Measurements from ENCODE around the gene DNAI1.

DNAI1 gene

GRCh38 chr9:34493972-34494535, 35.4 kb downstream of the DNAI1 start:
- no peak for FAIRE-seq

DNA sequence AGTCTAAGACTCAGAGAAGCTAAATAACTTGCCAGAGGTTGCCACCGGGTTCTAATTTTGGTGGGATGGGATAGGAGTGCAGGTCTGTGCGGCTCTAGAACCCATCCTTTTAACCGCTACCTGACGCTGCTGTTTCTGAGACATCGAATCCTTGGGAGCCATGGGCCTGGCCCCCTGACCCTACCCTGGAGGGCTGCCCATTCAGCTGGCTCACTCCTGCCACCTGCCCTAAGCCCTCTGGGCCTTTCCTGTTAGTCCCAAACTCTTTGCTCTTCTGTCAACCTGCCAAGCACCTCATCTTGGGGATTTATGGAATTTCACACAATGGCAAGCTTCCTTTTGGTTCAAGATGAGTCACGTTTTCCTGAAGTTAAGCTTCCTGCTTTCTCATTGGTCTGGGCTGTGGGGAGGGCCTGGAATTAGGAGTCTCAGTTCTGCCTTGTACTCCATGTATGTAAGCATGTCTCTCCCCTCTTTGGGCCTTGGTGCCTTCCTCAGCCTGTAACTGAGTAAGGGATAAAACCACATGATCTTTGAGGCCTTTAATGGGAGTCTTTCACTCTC, 37.6 kb downstream of the DNAI1 start:
- FAIRE-seq: no peak

GRCh38 chr9:34498553-34498952, 39.9 kb downstream of the DNAI1 start:
- FAIRE-seq: no peak

GRCh38 chr9:34499076-34499475, 40.5 kb downstream of the DNAI1 start:
- FAIRE-seq: no peak

GRCh38 chr9:34500623-34501267, 42.1 kb downstream of the DNAI1 start:
- FAIRE-seq: no peak

DNA sequence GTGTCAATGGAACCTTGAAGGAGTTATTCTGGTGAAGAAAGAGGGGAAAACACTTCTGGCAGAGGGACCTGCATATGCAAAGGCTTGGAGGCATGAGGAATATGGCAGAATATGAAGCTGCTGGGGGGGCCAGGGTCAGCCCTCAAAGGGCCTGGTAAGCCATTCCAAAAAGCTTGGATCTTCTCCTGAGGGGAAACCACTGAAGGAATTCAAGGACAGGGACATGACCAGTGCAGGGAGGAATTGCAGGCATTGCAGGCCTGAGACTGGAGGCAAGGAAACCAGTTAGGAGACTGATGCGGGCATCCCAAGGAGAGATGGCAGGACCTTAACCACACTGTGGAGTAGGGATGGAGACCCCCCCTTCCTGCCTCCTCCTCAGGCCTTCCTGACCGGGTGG, 42.8 kb downstream of the DNAI1 start:
- FAIRE-seq: no peak

DNA sequence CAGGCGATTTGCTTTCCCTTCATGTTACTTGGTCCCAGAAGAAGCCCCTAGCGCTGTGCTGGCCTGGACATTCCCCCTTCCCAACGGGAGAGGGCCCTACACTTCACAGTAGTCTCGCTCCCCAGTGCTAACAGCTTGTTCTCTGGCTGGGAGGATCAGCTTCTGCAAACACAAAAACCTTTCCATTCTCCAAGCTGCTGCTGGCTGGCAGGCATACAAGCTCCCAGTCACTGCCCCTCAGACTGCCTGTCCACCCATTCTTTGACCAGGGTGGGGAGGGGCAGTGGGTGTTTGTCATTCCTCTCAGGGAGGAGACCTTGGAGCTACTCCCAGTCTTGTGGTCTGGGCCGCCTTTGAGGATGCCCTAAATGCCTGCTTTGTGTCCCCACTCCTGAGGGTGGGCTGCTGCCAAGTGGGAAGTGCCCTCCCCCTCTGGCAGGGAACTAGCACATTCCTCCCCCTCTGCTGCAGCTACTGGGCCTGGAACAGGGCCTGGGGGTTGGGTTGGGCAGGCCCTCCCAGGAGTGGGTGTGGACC, 43.4 kb downstream of the DNAI1 start:
- no peak for FAIRE-seq

- FAIRE-seq: no peak
Measured at GRCh38 chr9:34502471-34502870, 43.9 kb downstream of the DNAI1 start.

GRCh38 chr9:34502891-34503290, 44.3 kb downstream of the DNAI1 start:
- FAIRE-seq: no peak

DNA sequence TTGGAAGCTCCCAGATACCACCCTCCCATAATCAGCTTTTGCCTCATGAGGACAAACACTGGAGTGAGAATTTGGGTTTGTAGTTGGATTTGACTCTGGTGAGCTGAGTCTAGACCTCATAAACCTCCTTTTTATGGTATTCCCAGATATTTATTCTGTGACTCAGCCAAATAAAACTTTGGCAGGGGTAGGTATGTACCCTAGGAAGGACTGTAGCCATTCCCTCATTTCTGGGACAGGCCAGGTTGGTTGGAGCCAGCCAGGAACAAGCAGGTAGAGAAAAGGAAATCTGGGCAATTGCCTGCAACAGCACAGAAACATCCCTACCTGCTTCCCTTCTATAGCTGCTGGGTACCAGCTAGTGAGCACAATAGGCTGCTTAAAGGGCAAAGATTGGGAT, 44.8 kb downstream of the DNAI1 start:
- no peak for FAIRE-seq

DNA sequence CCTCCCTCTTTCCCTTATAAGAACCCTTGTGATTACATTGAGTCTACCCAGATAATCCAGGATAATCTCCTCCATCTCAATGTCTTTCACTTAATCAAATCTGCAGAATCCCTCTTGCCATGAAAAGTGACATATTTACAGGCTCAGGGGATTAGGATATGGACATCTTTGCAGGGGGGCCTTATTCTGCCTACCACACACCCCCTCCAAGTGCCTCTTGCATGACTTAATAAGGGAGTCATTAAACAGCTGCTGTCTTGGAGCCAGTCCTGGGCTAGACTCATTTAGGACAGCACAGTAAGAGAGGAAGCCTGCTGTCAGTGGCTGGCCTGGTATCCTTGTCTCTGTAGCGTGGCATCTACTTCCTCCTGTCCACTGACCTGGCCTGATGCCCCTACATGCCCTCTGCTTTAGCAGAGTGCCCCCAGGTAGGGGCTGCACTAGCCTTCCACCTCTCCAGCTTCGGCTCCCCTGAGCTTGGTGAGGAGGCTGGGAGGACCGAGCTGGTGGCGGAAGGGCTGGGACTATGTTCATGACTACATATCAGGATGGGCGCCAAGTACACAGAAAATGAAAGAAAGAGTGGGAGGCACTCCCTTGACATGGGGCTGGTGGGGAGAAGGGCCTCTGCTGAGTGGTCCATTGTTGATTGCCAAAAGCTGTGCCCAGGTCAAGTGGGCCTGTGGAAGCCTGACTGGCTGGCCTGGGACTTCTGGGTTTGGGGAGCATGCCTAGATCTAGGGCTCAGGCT, 46.9 kb downstream of the DNAI1 start:
- FAIRE-seq: no peak

DNA sequence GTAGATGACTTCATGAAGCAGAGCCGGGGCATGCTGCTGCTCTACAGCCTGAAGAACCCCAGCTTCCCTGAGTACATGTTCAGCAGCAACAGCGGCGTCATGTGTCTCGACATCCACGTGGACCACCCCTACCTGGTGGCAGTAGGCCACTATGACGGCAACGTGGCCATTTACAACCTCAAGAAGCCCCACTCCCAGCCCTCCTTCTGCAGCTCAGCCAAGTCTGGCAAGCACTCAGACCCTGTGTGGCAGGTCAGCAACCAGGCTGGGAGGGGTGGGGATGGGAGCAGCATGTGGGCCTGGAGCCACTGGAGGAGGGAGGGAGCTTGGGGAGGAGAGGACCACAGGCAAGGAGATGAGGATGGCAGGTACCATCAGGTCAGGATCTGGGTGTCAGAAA, 48.0 kb downstream of the DNAI1 start:
- FAIRE-seq: no peak

DNA sequence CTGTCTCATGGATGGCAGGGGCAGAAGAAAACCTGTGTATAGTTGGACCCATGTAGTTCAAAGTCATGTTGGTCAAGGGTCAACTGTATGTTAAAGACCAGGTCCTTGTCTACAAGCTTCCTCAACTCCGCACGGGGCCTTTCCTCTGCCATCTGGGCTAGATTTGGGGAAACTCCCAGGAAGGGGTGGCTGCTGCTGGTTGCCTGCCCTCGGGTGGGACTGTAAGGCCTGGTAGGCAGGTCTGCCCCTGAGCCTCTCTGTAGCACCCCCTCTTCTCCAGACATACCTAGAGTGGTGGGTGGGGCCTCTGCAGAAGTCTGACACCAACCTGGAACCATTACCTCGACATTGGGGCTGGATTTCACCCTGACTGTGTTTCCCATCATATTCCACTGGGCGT, 49.0 kb downstream of the DNAI1 start:
- no peak for FAIRE-seq

DNA sequence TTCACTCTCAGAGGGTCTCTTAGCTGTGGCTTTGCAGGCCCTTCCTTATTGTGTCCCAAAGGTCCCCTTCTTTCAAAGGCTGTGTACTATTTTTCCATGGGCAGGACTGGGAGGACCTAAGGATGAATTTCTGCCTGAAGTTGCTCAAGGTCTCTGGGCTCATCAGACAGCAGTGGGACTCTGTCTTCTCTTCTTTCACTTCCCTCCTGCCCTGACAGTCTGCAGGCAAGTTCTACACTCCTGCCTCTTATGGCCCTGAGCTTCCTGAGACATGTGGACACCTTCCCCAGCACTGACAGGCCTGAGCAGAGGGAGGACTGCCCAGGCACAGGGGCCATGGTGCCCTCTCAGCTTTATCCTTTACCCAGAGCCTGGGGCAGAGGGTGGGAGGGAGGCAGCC, 49.4 kb downstream of the DNAI1 start:
- FAIRE-seq: no peak

GRCh38 chr9:34508463-34508862, 49.9 kb downstream of the DNAI1 start:
- no peak for FAIRE-seq

DNA sequence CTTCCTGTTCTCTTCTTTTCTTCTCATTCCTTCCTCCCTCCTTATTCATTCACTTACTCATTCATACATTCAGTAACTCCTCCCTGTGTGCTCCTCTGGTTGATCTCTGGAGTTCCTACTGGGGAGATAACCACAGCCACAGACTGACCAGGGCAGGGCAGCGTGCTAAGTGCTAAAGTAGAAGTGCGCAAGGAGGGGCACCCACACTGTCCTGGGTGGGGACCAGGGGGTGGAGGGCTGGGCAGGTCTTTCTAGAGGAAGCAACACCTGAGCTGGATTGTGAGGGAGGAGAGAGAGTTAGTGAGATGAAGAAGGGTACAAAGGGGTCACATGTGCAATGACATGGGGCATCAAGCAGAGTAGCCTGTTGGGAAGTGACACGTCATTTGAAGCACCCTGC, 50.3 kb downstream of the DNAI1 start:
- no peak for FAIRE-seq

DNA sequence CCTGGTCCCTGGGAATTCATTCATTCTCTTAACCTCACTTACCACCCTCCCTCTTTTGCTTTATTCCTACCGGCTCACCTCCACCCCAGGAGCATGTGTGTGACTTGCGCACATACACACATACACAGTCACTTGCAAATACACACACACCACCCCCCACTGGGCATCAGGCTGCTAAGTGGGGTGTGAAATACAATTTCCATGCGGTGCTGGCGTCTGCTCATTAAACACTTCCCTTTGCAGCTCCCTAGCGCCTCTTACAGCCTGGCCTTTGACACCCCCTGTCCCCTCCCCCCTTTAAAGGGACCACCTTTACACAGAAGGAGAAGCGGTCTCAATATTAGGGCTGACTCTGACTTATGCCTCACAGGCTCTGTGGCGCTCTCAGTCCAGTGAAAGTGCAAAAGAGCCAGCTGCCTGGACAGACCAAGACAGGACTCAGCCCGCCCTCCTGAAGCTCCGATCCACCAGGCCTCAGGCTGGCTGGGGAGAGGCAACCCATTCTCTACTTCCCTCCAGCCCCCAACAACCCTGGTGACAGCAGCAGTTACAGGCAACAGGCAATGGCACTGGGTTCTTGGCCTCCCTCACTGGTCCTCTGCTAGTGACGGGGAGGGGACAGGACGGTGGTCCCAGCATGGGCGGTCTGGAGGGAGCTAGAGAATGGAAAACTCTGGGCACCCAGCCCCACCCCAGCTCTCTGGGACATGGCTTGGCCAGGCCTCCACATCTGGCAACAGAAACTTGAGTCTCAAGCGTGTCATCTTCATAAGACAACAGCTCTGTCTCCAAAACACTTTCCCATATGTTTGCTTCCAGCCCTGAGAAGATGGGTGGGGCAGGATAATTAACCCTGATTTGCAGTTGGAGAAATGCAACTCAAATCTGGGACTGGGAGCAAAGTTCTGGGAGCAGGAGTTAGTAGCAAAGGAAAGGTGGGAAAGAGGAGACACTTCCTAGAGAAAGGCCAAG, 52.2 kb downstream of the DNAI1 start:
- FAIRE-seq: no peak

DNA sequence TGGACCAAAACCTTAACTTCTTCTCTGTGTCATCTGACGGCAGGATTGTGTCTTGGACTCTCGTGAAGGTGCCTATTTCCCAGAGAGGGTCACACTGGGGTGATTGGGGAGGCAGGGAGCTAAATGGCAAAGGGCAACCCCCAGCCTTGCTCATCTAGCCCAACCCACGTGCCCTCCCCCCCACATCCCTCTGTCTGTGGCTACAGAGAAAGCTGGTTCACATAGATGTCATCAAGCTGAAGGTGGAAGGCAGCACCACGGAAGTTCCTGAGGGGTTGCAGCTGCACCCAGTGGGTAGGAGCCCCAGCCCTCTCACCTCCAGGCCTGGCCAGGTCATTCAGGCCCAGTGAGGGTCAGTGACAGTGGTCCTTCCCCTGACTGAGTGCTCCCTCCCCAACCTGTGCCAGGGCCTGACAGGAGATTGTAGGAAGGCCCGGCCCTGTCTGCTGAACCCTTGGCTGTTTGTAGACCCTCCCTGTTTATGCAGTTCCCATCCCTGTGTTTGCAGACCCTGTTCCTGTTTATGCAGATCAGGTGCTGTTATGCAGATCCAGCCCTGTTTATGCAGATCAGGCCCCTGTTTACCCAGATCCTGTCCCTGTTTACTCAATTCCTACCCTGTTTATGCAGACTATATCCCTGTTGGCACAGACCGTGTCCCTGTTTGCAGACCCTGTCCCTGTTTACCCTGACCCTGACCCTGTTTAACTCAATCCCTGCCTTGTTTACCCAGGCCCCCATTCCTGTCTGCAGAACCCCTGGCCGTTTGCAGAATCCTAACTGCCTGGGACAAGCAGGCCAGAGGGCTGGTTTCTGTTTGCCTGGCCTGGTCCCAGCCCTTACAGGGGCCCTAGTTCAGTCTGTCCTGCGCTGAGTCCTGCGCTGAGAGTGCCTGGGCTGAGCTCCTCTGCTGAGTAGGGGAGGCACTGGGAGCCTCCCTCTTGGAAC, 53.8 kb downstream of the DNAI1 start:
- FAIRE-seq: no peak

- no peak for FAIRE-seq
Measured at GRCh38 chr9:34513567-34514214, 55.1 kb downstream of the DNAI1 start.

- FAIRE-seq: no peak
Measured at GRCh38 chr9:34514401-34514800, 55.8 kb downstream of the DNAI1 start.

DNA sequence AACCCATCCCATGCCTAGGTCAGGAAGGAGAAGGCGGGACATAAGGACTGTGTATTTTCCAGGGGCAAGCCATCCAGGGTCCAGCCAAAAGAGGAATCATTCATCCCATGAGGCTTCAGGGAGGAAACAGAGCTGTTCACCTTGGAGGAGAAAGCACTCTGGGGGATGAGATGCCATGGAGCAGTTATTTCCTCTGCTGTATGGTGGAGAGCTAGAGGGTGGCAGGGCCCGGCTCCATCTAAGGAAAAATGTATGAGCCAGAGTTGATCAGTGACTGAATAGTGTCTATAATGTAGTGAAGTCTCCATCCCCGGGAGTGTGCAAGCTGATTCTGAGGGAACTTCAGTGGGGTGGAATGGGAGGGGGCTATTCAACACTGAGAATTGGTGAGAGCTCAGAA, 56.2 kb downstream of the DNAI1 start:
- no peak for FAIRE-seq

All from TTC549 (cell line).